GM12878 (cell line): Measurements from ENCODE around the gene GATA2.

ENCODE experiments used
- HCFC1 ChIP-seq: fragments of 150-350 bp; IDR thresholded peaks from 2 replicates; pipeline ENCODE4 v1.6.1; 2014; ENCODE audit warnings: low read length
- RAD21 ChIP-seq: IDR thresholded peaks from 2 replicates; pipeline ENCODE4 v1.6.1; 2011; ENCODE audit warnings: mild to moderate bottlenecking, low read depth, low read length, moderate library complexity; ENCODE audit not compliant: insufficient read depth
- SRF ChIP-seq, 2 experiments: IDR thresholded peaks; 2 replicates each; pipeline ENCODE4 v1.6.1; 2011; ENCODE audit warnings: low read depth in 2 of 2, low read length in 2 of 2, mild to moderate bottlenecking in 1 of 2, moderate library complexity in 1 of 2
- TARDBP ChIP-seq: IDR thresholded peaks from 2 replicates; pipeline ENCODE4 v1.6.1; 2016; ENCODE audit warnings: borderline replicate concordance
- TF ChIP-seq, protein P1 (sequence below): fragments of 450-650 bp; IDR thresholded peaks from 2 replicates; pipeline ENCODE4 v1.6.1; 2016; ENCODE audit warnings: mild to moderate bottlenecking, moderate library complexity, borderline replicate concordance
- TF ChIP-seq, protein P2 (sequence below): IDR thresholded peaks from 2 replicates; pipeline ENCODE4 v1.6.1; 2011; ENCODE audit warnings: low read depth, mild to moderate bottlenecking, low read length, moderate library complexity, borderline replicate concordance; ENCODE audit errors: extremely low read depth

DNA sequence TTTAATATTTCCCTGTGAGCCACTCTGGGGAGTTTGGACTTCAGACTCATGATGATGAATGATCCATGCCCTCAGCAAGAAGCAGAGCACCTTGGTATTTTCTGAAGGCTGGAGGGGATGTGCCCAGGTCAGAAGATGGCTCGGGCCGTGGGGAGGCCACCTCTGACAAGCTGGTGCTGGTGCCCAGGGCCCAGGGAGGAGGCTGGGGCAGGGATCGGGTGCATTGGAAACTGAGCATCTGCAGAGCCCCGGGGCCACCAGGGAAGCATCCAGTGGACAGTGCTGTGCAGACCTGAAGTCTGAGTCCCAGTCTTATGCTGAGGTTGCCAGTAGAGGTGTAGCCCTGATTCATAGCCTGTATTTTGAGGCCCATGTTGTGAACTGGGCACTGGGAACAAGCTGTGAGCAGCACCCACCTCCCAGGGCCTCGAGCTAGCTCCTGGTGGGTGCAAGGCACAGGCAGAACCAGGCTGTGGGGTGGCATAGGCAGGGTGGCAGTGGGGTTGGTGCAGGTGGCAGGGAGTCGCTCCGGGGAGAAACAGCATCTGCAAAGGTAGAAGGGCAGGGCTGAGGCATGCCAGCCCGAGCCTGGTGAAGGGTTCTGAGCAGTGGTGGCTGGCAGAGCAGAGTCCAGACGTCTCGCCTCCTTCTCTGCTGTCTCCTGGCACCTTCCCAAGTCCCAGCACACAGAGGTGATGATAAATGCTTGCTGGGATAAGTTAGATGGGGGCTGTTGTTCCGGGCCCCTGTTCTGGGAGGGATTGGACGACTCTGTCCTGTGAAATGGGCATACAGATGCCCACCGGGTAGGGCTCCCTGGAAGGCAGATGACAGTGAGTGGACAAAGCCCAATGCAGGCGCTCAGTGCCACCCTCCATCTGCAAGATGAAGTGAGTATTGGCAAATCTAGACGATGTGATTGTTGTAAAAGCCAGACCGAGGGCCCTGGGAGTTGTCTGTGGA, 36.9 kb downstream of the GATA2 start:
- TF ChIP-seq, protein P1, sequence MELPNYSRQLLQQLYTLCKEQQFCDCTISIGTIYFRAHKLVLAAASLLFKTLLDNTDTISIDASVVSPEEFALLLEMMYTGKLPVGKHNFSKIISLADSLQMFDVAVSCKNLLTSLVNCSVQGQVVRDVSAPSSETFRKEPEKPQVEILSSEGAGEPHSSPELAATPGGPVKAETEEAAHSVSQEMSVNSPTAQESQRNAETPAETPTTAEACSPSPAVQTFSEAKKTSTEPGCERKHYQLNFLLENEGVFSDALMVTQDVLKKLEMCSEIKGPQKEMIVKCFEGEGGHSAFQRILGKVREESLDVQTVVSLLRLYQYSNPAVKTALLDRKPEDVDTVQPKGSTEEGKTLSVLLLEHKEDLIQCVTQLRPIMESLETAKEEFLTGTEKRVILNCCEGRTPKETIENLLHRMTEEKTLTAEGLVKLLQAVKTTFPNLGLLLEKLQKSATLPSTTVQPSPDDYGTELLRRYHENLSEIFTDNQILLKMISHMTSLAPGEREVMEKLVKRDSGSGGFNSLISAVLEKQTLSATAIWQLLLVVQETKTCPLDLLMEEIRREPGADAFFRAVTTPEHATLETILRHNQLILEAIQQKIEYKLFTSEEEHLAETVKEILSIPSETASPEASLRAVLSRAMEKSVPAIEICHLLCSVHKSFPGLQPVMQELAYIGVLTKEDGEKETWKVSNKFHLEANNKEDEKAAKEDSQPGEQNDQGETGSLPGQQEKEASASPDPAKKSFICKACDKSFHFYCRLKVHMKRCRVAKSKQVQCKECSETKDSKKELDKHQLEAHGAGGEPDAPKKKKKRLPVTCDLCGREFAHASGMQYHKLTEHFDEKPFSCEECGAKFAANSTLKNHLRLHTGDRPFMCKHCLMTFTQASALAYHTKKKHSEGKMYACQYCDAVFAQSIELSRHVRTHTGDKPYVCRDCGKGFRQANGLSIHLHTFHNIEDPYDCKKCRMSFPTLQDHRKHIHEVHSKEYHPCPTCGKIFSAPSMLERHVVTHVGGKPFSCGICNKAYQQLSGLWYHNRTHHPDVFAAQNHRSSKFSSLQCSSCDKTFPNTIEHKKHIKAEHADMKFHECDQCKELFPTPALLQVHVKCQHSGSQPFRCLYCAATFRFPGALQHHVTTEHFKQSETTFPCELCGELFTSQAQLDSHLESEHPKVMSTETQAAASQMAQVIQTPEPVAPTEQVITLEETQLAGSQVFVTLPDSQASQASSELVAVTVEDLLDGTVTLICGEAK: no peak
- TF ChIP-seq SRF (IDR thresholded peaks at IDR 0.05; ENCODE audit: low read depth in 2 of 2, low read length in 2 of 2) (no peak), TARDBP (no peak), RAD21 (no peak), HCFC1 (no peak)
- TF ChIP-seq, protein P2, sequence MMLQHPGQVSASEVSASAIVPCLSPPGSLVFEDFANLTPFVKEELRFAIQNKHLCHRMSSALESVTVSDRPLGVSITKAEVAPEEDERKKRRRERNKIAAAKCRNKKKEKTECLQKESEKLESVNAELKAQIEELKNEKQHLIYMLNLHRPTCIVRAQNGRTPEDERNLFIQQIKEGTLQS: no peak
